ENCODE measurements around the gene BBX.

- no peak for TF ChIP-seq POLR2A (IDR thresholded peaks at IDR 0.05; ENCODE audit: low read depth, low read length)
- TF ChIP-seq POLR2AphosphoS5 (IDR thresholded peaks at IDR 0.05; ENCODE audit: low read depth, low read length) = no peak
- no peak for TF ChIP-seq TAF1 (IDR thresholded peaks at IDR 0.05; ENCODE audit: low read depth, low read length)
- TF ChIP-seq PAX5 (IDR thresholded peaks at IDR 0.05; ENCODE audit: insufficient read depth, low read length, severe bottlenecking) = no peak
- TF ChIP-seq SPI1 (IDR thresholded peaks at IDR 0.05; ENCODE audit: low read depth, low read length) = no peak
- no peak for TF ChIP-seq POU2F2 (IDR thresholded peaks at IDR 0.05; ENCODE audit: low read depth, low read length)
These were observed 139.4 kb downstream of the BBX start for GRCh38 chr3:107662124-107662507.
